ENCODE measurements around the gene FAM210A. TPM values are rescaled to one million over a fixed set of nuclear protein-coding genes. Genes with fewer than 3 reads are reported as not detected.

FAM210A gene
- total RNA-seq, 2 donors from 2014 or later: 10.3 to 12.4 TPM

DNA sequence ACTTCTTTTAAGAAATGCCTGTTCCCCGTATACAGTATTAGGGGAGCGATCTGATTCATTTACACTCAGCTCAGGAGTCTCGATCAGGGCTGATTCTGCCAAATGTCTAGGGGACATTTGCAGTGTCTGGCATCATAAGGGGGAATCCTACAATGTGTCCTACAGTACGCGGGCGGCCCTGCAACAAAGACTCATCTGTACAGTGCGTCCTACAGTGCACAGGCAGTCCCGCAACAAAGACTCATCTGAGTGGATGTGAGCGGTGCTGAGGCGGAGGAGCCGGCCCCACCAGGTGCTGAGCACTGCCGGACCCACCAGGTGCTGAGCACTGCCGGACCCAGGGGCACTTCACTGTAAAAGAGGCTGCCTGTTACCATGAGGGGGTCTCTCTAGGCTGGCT, 102.5 kb downstream of the FAM210A start:
- no peaks in the 10 kb centered on the region for H3K36me3 ChIP-seq
- no peaks in the 10 kb centered on the region for H3K27me3 ChIP-seq (replicated peaks; ENCODE audit: insufficient read depth)
- H3K4me3 ChIP-seq: no peak overlapping the region
- H3K4me1 ChIP-seq (replicated peaks): no peaks in the 10 kb centered on the region
- no peak for TF ChIP-seq POLR2A (IDR thresholded peaks at IDR 0.05)
- TF ChIP-seq POLR2AphosphoS5 (IDR thresholded peaks at IDR 0.05): no peak
- TF ChIP-seq, protein P1, sequence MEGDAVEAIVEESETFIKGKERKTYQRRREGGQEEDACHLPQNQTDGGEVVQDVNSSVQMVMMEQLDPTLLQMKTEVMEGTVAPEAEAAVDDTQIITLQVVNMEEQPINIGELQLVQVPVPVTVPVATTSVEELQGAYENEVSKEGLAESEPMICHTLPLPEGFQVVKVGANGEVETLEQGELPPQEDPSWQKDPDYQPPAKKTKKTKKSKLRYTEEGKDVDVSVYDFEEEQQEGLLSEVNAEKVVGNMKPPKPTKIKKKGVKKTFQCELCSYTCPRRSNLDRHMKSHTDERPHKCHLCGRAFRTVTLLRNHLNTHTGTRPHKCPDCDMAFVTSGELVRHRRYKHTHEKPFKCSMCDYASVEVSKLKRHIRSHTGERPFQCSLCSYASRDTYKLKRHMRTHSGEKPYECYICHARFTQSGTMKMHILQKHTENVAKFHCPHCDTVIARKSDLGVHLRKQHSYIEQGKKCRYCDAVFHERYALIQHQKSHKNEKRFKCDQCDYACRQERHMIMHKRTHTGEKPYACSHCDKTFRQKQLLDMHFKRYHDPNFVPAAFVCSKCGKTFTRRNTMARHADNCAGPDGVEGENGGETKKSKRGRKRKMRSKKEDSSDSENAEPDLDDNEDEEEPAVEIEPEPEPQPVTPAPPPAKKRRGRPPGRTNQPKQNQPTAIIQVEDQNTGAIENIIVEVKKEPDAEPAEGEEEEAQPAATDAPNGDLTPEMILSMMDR (IDR thresholded peaks at IDR 0.05): no peak
- intact Hi-C loops (cut with DNase I): loop anchor here (10.0 kb wide), 2 partner anchors 169 to 359 kb away; no protein-coding TSS in a partner anchor
- no peak for DNase-seq (ENCODE audit: low spot score)
- no peak overlapping the region for H3K27ac ChIP-seq
- WGBS: 97% methylated on average over 13 of the region's 13 CpGs
- no peaks in the 10 kb centered on the region for H3K9me3 ChIP-seq

DNA sequence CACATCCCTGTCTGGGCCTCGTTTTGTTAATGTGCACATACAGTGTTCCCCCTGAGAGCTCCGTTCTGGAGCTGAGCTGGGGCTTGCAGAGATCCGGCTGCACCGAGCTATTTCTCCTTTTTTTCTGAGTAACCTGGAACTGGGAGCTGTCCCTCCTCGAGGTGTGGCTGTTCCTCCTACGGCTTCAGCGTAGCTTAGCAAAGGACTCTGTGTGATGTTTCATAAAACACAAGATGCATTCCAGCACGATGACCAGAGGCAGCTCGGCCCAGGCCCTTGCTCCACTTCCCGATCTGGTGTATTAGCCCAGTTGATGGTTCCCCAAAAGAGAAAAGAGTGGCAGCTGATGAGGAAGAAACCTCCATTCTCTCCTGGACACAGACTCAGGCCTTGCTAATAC, 103.0 kb downstream of the FAM210A start:
- TF ChIP-seq, protein P1 (IDR thresholded peaks at IDR 0.05): no peak
- TF ChIP-seq POLR2AphosphoS5 (IDR thresholded peaks at IDR 0.05): no peak
- no peak for TF ChIP-seq POLR2A (IDR thresholded peaks at IDR 0.05)
- Histone ChIP-seq H3K9me3 (no peaks in the 10 kb centered on the region), H3K36me3 (no peaks in the 10 kb centered on the region), H3K27ac (no peak overlapping the region), H3K4me3 (no peak overlapping the region), H3K27me3 (replicated peaks; ENCODE audit: insufficient read depth) (no peaks in the 10 kb centered on the region), H3K4me1 (replicated peaks) (no peaks in the 10 kb centered on the region)
- WGBS: 67% methylated on average over 10 of the region's 10 CpGs
- intact Hi-C loops (cut with DNase I): loop anchor here (10.0 kb wide), 2 partner anchors 169 to 359 kb away; no protein-coding TSS in a partner anchor
- DNase-seq (ENCODE audit: low spot score): no peak

DNA sequence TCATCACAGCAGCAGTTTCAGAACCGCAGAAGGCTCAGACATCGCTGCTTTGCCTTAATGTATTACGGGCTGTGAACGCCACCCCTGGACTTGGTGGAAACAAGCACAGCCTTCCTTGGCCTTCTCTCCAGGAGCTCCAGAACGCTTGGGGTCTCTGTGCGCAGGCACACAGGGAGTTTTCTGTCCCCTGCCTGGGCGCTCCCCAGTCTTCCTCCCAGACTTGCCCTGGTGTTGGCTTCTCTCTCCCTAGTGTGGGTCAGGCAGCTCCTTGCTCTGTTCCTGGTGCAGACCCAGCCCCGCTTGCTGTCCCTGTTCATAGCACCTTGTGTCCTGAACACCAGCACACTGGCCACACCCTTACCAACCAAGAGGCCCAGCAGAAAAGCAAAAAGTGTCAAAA, 103.6 kb downstream of the FAM210A start:
- Histone ChIP-seq H3K4me3 (no peak overlapping the region), H3K27ac (no peak overlapping the region), H3K9me3 (no peaks in the 10 kb centered on the region), H3K27me3 (replicated peaks; ENCODE audit: insufficient read depth) (no peaks in the 10 kb centered on the region), H3K36me3 (no peaks in the 10 kb centered on the region), H3K4me1 (replicated peaks) (no peaks in the 10 kb centered on the region)
- WGBS: 92% methylated on average over 8 of the region's 8 CpGs
- intact Hi-C loops (cut with DNase I): loop anchor here (10.0 kb wide), 2 partner anchors 168 to 358 kb away; no protein-coding TSS in a partner anchor
- DNase-seq (ENCODE audit: low spot score): no peak
- no peak for TF ChIP-seq POLR2A (IDR thresholded peaks at IDR 0.05)

DNA sequence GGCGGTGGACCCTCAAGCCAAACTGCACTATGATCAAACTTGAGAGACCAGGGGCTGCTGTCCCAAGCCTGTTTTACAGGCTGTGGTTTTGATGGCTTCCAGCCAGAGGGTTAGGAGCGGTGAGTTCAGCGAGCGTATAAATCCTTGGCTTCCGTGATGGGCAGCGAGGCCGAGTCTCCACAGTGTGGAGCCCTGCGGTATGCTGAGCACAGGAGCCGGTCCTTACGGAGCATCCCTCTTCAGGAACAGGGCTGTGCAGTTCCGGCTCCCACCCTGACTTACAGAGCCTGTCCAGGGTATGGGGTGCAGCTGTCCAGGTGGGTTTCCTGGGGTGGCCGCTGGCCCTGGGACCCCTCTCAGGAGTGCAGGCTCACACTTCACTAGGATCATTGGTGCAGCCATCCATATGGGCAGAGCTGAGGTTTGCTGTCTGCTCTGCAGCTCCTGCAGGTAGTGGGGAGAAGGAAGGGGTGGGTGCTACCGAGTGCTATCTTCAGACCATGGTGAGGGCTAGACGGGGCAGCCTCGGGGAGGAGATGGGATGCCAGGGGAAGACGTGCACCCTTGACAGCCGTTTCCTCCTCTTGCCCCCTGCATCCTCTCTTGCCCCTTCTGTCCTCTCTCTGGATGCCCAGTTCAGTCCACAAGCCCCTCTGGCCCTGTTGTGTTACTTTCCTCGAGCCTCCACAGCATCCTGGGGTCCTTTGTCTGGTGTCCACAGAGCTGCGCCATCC, 104.3 kb downstream of the FAM210A start:
- intact Hi-C loops (cut with DNase I): loop anchor here (10.0 kb wide), 2 partner anchors 167 to 357 kb away; no protein-coding TSS in a partner anchor

DNA sequence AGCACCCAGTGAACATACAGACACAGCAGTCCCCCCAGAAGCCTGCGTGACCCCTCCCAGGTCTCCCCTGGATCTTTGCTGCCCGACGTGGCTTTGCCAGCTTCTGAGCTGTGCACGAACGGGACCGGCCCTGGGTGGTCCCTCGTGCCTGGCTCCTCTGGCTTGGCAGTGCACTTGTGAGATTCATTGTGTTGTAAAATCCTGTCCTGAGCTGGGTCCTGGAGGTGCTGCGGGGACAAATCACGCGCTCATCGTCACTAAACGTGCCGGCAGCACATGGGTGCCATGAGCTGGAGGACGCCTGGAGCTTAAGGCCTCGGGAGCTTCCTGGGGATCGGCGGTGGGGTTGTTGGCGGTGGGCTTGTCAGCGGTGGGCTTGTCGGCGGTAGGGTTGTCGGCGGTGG, 104.9 kb downstream of the FAM210A start:
- Histone ChIP-seq H3K27ac (no peak overlapping the region), H3K4me3 (no peak overlapping the region), H3K36me3 (no peaks in the 10 kb centered on the region), H3K9me3 (no peaks in the 10 kb centered on the region), H3K4me1 (replicated peaks) (no peaks in the 10 kb centered on the region), H3K27me3 (replicated peaks; ENCODE audit: insufficient read depth) (no peaks in the 10 kb centered on the region)
- WGBS: 90% methylated on average over 23 of the region's 23 CpGs
- intact Hi-C loops (cut with DNase I): loop anchor here (10.0 kb wide), 2 partner anchors 167 to 357 kb away; no protein-coding TSS in a partner anchor
- no peak for DNase-seq (ENCODE audit: low spot score)
- TF ChIP-seq, protein P1 (IDR thresholded peaks at IDR 0.05): no peak
- TF ChIP-seq POLR2AphosphoS5 (IDR thresholded peaks at IDR 0.05): no peak
- TF ChIP-seq POLR2A (IDR thresholded peaks at IDR 0.05): no peak

More for the DNA sequence above, 104.3 kb downstream of the FAM210A start:
- Histone ChIP-seq H3K27me3 (replicated peaks; ENCODE audit: insufficient read depth) (no peaks in the 10 kb centered on the region), H3K36me3 (no peaks in the 10 kb centered on the region), H3K27ac (no peak overlapping the region), H3K4me1 (replicated peaks) (no peaks in the 10 kb centered on the region), H3K9me3 (no peaks in the 10 kb centered on the region), H3K4me3 (no peak overlapping the region)
- DNase-seq (ENCODE audit: low spot score): no peak
- TF ChIP-seq, protein P1 (IDR thresholded peaks at IDR 0.05): no peak
- TF ChIP-seq POLR2AphosphoS5 (IDR thresholded peaks at IDR 0.05) (no peak), POLR2A (IDR thresholded peaks at IDR 0.05) (no peak)
- WGBS: 65% methylated on average over 19 of the region's 19 CpGs

All from prostate gland (tissue), 2 donors.